MM.1S (cell line): ENCODE data around the gene ST6GALNAC6.

Experiments used
- DNase-seq: peaks from one replicate; pipeline ENCODE4 v3.0.0-alpha.2; 2015
- H2AFZ ChIP-seq: fragments of 300-600 bp; sonication (generic); 2 replicates; pipeline ENCODE4 v1.6.0; 2016; ENCODE audit warnings: antibody characterized with exemption, low read length
- H3F3A ChIP-seq: fragments of 300-600 bp; sonication (generic); 2 replicates; pipeline ENCODE4 v1.6.1; 2016; ENCODE audit warnings: mild to moderate bottlenecking, antibody characterized with exemption, low read length, moderate library complexity, mixed read lengths; ENCODE audit not compliant: insufficient read depth
- H3K27ac ChIP-seq: fragments of 300-600 bp; sonication (generic); 2 replicates; pipeline ENCODE4 v1.5.1; 2016; ENCODE audit warnings: mild to moderate bottlenecking, low read length
- H3K27me3 ChIP-seq: fragments of 300-600 bp; sonication (generic); replicated peaks from 2 replicates; pipeline ENCODE4 v1.6.0; 2016; ENCODE audit warnings: low read length; ENCODE audit not compliant: insufficient read depth
- H3K36me3 ChIP-seq: fragments of 300-600 bp; sonication (generic); replicated peaks from 2 replicates; pipeline ENCODE4 v1.6.1; 2016; ENCODE audit warnings: mild to moderate bottlenecking, low read length, mixed read lengths; ENCODE audit not compliant: insufficient read depth
- H3K4me1 ChIP-seq: fragments of 300-600 bp; sonication (generic); 2 replicates; pipeline ENCODE4 v1.6.1; 2016; ENCODE audit warnings: low read length, mixed read lengths
- H3K4me2 ChIP-seq: fragments of 300-600 bp; sonication (generic); 2 replicates; pipeline ENCODE4 v1.6.0; 2016; ENCODE audit warnings: low read depth, low read length
- H3K4me3 ChIP-seq: fragments of 300-600 bp; sonication (generic); 2 replicates; pipeline ENCODE4 v1.5.1; 2016; ENCODE audit warnings: low read length, mixed read lengths
- H3K79me2 ChIP-seq: fragments of 300-600 bp; sonication (generic); 2 replicates; pipeline ENCODE4 v1.6.1; 2016; ENCODE audit warnings: mixed run types, low read length, mixed read lengths
- H3K9ac ChIP-seq: fragments of 300-600 bp; sonication (generic); 2 replicates; pipeline ENCODE4 v1.6.1; 2016; ENCODE audit warnings: low read length, mixed read lengths
- H3K9me2 ChIP-seq: fragments of 300-600 bp; sonication (generic); replicated peaks from 2 replicates; pipeline ENCODE4 v1.6.1; 2016; ENCODE audit warnings: mild to moderate bottlenecking, low read length, mixed read lengths; ENCODE audit not compliant: insufficient read depth
- H3K9me3 ChIP-seq: fragments of 300-600 bp; sonication (generic); replicated peaks from 2 replicates; pipeline ENCODE4 v1.6.1; 2016; ENCODE audit warnings: mild to moderate bottlenecking, low read length, mixed read lengths; ENCODE audit not compliant: insufficient read depth
- H4K20me1 ChIP-seq: fragments of 300-600 bp; sonication (generic); 2 replicates; pipeline ENCODE4 v1.6.1; 2016; ENCODE audit warnings: mild to moderate bottlenecking, low read length, moderate library complexity, mixed read lengths; ENCODE audit not compliant: insufficient read depth
- CTCF ChIP-seq: fragments of 300-600 bp; sonication (generic); IDR thresholded peaks from 2 replicates; pipeline ENCODE4 v1.5.1; 2016; ENCODE audit warnings: antibody characterized with exemption, low read length, mixed read lengths
- EZH2 ChIP-seq: fragments of 300-600 bp; sonication (generic); optimal IDR thresholded peaks from 2 replicates; pipeline ENCODE3; 2017; ENCODE audit warnings: low read depth, mild to moderate bottlenecking, antibody characterized with exemption, low read length, mixed read lengths
- EZH2phosphoT487 ChIP-seq: fragments of 300-600 bp; sonication (generic); IDR thresholded peaks from 2 replicates; pipeline ENCODE4 v1.6.1; 2018; ENCODE audit warnings: antibody characterized with exemption, low read length

Gene ST6GALNAC6

GRCh38 chr9:127915801-127916719 lies 16.7 kb upstream of the ST6GALNAC6 start:
- peak overlapping the region; percentile 99 for H3K4me3 ChIP-seq
- H2AFZ ChIP-seq: peak overlapping the region; percentile 33; the same call in 1 of the 2 replicates

DNA sequence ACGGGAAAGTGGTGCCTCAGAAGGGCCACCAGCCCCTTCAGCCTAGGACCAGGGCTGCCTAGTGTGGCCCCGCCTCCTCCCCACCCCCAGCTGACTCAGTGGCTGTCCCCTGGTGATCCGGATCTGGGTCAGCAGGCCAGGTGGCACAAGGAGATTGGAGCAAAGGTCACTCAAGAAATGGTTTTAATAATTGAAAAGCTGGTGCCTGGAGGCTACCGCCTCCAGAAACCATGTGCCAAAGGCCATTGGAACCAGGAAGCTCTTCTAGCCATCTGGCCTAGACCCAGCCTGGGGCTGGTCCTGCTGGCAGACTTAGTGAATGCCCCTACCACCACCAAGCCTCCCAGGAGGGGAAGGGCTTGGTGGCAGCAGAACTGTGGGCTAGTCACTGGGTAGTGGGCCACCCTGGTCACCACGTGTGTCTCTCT lies 15.9 kb upstream of the ST6GALNAC6 start:
- H3K4me2 ChIP-seq: peak overlapping the region; percentile 86

More at GRCh38 chr9:127915801-127916719, 16.7 kb upstream of the ST6GALNAC6 start:
- TF ChIP-seq EZH2 (no peak), CTCF (no peak), EZH2phosphoT487 (no peak)
- H3K4me2 ChIP-seq: peak overlapping the region; percentile 86
- no peaks in the 10 kb centered on the region for H3K9me2 ChIP-seq
- no peaks in the 10 kb centered on the region for H3K27me3 ChIP-seq
- H3K9ac ChIP-seq: peak overlapping the region; percentile 98
- H4K20me1 ChIP-seq: no peaks in the 10 kb centered on the region
- DNase-seq: peak; percentile 87
- peak overlapping the region; percentile 93 for H3K27ac ChIP-seq
- peaks cover 56% of the 10 kb centered on the region for H3K79me2 ChIP-seq
- H3K4me1 ChIP-seq: peaks cover 43% of the 10 kb centered on the region
- H3F3A ChIP-seq: peaks cover 26% of the 10 kb centered on the region
- H3K9me3 ChIP-seq: no peaks in the 10 kb centered on the region
- peaks cover 3% of the 10 kb centered on the region for H3K36me3 ChIP-seq

GRCh38 chr9:127913682-127914081 lies 14.3 kb upstream of the ST6GALNAC6 start:
- peaks cover 12% of the 10 kb centered on the region for H3K36me3 ChIP-seq
- no peaks in the 10 kb centered on the region for H3K9me3 ChIP-seq
- no peak overlapping the region for H2AFZ ChIP-seq
- no peak overlapping the region for H3K4me3 ChIP-seq
- H3K9ac ChIP-seq: no peak overlapping the region
- no peaks in the 10 kb centered on the region for H3K27me3 ChIP-seq
- H3K79me2 ChIP-seq: peaks cover 71% of the 10 kb centered on the region
- H3K9me2 ChIP-seq: no peaks in the 10 kb centered on the region
- no peak for DNase-seq
- no peak overlapping the region for H3K4me2 ChIP-seq
- TF ChIP-seq EZH2 (no peak), EZH2phosphoT487 (no peak), CTCF (no peak)
- H3K27ac ChIP-seq: no peak overlapping the region
- peaks cover 30% of the 10 kb centered on the region for H3F3A ChIP-seq
- peaks cover 48% of the 10 kb centered on the region for H3K4me1 ChIP-seq
- H4K20me1 ChIP-seq: no peaks in the 10 kb centered on the region

More for the DNA sequence above, 15.9 kb upstream of the ST6GALNAC6 start:
- Histone ChIP-seq H3K4me3 (peak overlapping the region; percentile 99), H3K9ac (peak overlapping the region; percentile 98), H3K9me2 (no peaks in the 10 kb centered on the region), H3K27ac (peak overlapping the region; percentile 93), H3F3A (peaks cover 30% of the 10 kb centered on the region), H3K79me2 (peaks cover 63% of the 10 kb centered on the region), H3K9me3 (no peaks in the 10 kb centered on the region), H3K4me1 (peaks cover 48% of the 10 kb centered on the region), H3K27me3 (no peaks in the 10 kb centered on the region), H4K20me1 (no peaks in the 10 kb centered on the region), H2AFZ (no peak overlapping the region), H3K36me3 (peaks cover 8% of the 10 kb centered on the region)
- TF ChIP-seq EZH2phosphoT487 (no peak), EZH2 (no peak), CTCF (no peak)
- DNase-seq: peak; percentile 27
